H1 (cell line): ENCODE data around the gene CHD5. TPM values are rescaled to one million over a fixed set of nuclear protein-coding genes. Genes with fewer than 3 reads are reported as not detected.

Experiments
- CTCF ChIP-seq, 3 experiments: IDR thresholded peaks; 1 replicate in 2 of 3; 2 replicates in 1 of 3; pipeline versions ENCODE4 v1.5.1 to v1.6.1; 2011; ENCODE audit warnings: low read length in 3 of 3, mild to moderate bottlenecking in 3 of 3, inconsistent platforms in 2 of 3, low read depth in 1 of 3, moderate library complexity in 1 of 3; ENCODE audit not compliant: insufficient read depth in 1 of 3; ENCODE audit errors: control extremely low read depth in 1 of 3
- polyA plus RNA-seq, 7 experiments: library from polyadenylated mRNA; depleted of rRNA in 3 of 7; stranded (reverse) in 5 of 7; unstranded in 2 of 7; fragments of >200 nt in 5 of 7; fragments of 200-250 nt in 2 of 7; gene quantifications; 1 replicate in 5 of 7; 2 replicates in 1 of 7; 4 replicates in 1 of 7; pipeline versions ENCODE4 v1.2.1 to v1.2.3, GENCODE V29; 2011 to 2013; ENCODE audit warnings: missing spikeins in 2 of 7, mixed read lengths in 2 of 7
- total RNA-seq: library from RNA; stranded (reverse); fragmentation: NEBNext Ultra II Directional; extraction: Animal tissue kit (Norgen Biotek cat#: 25700); gene quantifications from 2 replicates; pipeline ENCODE4 v1.2.1, GENCODE V29; 2021

The CHD5 gene
- total and polyA plus RNA-seq, 2 of the 8 experiments (the other 6 are each of a cell fraction or from before 2014, with no cell fraction given), result 0.42 to 1.8 TPM

DNA sequence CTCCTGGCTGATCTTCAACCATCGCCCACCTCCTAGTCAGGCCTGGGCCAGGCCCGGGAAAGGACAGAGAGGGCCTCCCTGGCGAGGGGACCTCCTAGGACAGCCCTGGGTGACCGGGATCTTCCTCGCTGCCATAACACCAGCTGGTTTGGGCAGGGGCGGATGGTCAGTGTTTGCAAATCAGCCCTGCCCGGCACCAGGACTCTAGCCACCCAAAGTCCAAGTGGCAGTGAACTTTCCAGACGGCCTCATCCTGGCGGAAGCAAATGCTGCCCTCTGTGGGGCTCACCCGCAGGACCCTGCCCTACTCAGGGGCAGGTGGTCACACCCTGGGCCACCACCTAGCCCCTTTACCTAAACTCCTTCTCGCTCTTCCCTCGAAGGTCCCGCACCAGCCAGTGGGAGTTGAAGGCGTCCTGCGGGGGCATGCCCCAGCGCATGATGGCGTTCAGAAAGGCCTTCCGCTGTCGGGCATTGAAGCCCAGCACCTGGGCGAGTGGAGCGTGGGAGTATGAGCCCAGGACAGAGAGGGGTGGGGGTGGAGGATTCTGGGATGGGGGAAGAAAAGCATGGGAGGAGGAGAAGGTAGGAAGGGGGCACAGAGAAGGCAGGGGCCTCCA is 55.3 kb downstream of the CHD5 start (continued):
- no peak for TF ChIP-seq CTCF (IDR thresholded peaks at IDR 0.05; ENCODE audit: control extremely low read depth in 1 of 3, insufficient read depth in 1 of 3, low read depth in 1 of 3, low read length in 3 of 3)
